Thyroid gland (tissue), 4 donors: ENCODE results near the gene RFX4.

Experiments
- CTCF ChIP-seq, 6 experiments: fragments of 200-600 bp in 3 of 6; fragments of 450-650 bp in 3 of 6; sonication (generic) in 3 of 6; IDR thresholded peaks; one replicate each; pipeline ENCODE4 v1.5.1; 2016 to 2019; ENCODE audit warnings: antibody characterized with exemption in 6 of 6, mild to moderate bottlenecking in 2 of 6, inconsistent platforms in 1 of 6, moderate library complexity in 1 of 6
- POLR2A ChIP-seq, 2 donors: fragments of 450-650 bp; IDR thresholded peaks; one replicate each; pipeline ENCODE4 v1.6.1; 2017; ENCODE audit warnings: antibody characterized with exemption in 2 of 2, mild to moderate bottlenecking in 2 of 2, moderate library complexity in 1 of 2

DNA sequence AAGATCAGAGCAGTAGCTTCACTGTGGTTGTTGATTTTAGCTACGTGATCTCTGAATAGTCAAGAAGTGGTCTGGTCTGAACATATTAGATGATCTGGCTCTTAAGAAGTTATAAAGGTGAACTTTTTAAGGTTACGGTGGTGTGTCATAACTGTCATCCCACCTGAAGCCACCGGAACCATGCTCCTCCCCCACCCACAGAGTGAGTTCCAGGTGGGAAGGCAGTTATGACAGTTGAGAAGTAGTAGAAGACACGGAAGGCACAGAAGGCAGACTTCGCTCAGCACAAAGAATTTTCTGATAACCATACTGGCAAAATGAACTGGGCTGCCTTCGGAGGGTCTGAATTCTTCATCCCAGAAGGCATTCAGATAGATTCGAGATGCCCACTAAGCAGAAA, 101.7 kb downstream of the RFX4 start:
- no peak for TF ChIP-seq CTCF (IDR thresholded peaks at IDR 0.05)
- no peak for TF ChIP-seq POLR2A (IDR thresholded peaks at IDR 0.05)
